CD1c-positive myeloid dendritic cell (primary cell): ENCODE results near the gene RALGAPA2.

Experiments used
- DNase-seq: peaks from one replicate; pipeline ENCODE4 v3.0.0-alpha.2; 2016; ENCODE audit errors: extremely low spot score

Gene RALGAPA2

DNA sequence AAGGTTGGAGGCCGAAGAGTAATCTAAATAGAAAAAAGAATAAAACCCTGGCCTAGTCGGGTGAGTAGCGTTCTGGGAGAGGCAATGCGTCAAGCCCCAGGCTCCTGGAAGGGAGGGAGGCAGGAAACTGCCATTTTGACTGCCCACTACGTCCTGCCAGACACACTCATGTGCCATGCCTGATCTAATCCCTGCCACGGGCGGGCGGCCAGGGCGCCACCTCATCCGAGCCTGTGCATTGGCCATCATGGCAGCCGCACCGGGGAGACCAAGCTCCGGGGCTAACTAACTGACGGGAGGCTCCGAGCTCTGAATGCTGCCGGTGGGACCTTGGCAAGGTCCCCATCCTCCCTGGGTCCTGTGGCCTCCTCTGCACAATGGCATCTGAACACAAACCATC is 275.8 kb downstream of the RALGAPA2 start:
- no peak for DNase-seq

DNA sequence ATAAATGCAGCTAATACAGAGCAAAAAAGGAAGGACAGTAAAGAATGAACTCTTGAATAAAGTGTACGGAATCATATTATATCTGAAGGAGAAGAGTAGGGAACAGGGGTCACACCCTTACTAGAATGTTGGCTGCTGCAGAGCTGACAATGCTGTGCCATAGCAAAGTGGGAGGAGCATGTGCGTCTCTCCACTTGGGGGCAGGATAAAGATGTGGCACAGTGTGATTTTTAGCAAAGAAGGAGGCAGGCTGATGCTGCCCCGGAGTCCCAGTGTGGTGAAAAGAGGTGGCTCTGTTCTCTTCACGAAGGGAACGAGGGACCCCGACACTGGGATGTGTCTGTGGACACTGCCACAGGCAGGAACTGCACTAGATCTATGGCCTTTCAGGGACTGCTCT is 277.0 kb downstream of the RALGAPA2 start:
- no peak for DNase-seq

DNA sequence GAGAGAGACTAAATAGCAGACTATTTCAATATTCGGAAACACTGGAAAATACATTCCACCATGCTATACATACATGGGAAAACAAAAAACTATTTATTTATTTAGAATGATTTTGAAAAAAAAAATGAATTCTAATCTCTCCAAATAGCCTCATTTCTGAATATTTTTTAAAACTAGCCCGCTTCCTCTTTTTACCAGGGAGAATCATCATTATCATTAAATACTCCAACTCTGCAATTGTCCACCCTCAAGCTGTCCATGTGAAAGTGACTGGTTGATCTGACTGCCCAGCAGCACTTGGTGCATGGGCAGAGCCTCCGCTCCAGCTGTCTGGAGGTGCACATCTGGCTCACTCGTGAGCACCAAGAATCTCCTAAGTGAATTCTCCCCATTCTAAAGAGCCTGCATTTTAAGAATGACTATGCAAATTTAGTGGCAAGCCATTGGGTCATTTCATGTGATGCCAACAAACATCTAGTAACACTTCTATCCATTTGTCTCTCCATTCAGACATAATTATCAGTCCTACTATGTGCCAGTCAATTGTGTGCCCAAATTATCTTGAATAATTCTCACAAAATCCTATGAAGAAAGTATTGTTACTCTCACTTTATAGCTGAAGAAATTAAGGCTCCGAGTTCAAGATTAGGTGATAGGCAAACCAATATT is 279.7 kb downstream of the RALGAPA2 start:
- DNase-seq = no peak

DNA sequence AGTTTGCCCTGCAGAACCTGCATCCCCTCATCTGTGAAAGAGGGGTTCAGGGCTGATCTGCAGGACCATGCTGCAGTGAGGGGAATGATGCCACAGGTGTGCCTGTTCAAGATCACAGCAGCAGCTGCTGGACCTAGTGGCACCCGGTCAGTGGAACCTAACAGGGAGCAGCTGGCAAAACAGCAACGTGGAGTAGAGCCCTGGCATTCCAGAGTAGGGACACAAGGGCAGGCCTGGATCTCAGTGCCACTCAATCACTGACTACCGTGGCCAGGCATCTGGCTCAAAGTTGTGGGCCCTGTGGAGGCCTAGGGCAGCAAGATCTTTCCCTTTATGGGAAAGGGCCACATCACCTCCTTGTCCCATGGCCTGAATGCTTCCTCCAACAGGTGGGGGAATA is 282.4 kb downstream of the RALGAPA2 start:
- no peak for DNase-seq

DNA sequence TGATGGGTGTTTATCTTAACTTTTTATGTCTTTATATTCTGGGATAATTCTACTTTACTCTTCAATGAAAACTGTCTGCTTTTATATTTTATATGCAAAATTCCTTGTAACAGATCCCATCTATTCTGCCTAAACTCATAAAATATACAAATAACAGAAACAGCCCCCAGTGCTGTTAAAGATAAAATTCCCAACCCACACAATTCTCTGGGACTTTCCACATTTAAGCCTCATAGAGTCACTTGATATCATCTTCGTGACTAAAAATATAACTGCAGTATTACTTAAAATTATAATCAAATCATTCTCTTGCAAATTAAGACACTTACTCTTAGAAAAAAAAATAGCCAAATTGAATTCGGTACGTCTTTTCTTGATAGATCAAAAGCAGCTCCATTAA is 284.4 kb downstream of the RALGAPA2 start:
- no peak for DNase-seq

DNA sequence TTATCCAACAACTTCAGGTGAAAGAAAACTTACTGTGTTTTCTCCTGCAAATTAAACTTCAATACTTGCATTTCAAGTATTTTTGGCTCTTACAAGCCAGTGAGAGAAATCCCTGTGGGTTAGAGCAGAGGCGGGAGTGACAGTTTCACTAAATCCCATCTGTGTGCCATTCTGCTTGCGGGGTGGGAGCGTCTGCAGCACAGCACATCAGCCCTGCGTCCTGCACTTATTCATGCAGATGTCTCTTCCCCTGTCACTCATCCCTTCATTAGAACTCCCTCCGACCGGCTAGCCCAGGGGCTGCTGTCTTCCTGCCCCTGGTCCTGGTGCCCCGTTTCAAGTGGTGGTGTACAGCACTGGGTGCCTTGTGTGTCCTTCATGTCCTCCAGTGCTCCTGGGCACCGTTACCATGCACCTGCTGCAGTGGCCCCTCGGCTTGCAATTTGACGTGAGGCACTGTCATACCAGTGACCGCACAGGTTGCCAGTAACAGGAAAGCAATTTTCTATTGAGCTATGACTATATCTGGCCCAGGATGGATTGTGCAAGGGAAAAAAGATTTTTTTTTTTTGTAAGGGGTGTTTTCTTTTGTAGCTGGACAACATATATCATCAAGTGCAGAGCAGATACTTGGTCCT is 285.1 kb downstream of the RALGAPA2 start:
- no peak for DNase-seq

DNA sequence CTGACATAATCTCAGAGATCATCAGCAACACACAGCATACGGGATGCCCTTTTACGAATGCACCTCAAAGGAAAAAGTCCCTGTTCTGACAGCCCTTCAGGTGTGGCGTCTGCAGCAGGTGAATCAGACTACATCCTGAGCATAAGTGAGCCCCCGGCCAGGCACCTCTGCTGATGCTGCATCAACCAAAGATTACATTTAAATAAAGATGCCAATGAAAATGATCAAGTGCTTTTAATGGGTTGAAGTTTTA is 285.9 kb downstream of the RALGAPA2 start:
- DNase-seq = no peak

DNA sequence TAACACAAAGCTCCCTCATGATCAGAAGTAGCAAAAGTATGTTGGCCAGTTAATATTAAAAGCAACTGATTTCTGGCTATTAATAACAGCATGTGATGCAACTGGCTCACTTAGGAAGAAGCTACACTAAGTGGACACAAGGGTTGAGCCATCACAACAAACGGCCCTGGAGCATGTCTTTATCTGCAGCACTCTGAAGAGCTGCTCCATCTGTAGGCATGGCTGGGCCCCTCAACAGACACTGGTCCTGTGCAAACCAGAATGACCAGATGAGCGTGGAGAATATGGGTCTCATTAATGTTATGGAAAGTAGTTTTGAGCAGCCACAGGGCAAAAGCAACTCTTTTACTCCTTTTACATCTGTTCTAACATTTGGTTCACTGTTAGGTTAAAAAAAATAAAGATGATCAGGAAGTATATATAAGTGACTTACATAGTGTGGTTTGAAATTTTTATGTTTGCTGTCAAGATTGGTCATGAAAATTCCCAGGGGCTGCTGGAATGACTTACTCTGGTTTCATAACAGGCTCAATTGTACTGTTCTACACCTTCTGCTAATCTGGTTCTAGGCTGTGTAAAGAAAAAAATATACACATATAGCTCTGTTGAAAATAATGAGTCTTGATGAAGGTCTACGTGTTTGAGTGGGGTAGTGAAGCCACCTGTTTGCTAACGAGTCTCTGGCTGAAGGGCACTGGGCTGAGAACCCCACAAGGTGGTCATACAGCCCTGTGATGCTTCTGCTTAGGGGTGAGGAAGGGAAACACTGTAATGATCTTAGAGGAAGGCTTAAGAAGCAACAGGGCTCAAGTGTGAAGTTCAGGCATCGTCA is 286.4 kb downstream of the RALGAPA2 start:
- DNase-seq = no peak

DNA sequence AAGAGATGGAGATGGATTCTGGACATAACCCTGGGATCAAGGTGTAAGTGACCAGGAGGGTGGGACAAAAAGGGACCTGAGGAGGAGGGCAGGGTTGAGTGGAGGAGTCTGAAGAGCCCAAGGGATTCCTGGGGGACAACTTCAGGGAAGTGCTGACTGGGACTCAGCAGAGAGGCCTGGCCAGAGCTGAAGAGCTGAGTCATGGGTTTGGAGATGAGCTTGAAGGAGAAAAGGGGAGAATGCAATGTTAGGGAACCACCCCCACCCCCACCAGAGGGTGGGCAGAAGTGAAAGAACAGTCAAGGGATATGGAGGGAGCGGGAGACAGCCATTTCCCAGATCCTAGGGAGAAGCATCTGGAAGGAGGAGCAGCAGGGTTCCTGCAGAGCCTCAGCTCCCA is 289.3 kb downstream of the RALGAPA2 start:
- no peak for DNase-seq

DNA sequence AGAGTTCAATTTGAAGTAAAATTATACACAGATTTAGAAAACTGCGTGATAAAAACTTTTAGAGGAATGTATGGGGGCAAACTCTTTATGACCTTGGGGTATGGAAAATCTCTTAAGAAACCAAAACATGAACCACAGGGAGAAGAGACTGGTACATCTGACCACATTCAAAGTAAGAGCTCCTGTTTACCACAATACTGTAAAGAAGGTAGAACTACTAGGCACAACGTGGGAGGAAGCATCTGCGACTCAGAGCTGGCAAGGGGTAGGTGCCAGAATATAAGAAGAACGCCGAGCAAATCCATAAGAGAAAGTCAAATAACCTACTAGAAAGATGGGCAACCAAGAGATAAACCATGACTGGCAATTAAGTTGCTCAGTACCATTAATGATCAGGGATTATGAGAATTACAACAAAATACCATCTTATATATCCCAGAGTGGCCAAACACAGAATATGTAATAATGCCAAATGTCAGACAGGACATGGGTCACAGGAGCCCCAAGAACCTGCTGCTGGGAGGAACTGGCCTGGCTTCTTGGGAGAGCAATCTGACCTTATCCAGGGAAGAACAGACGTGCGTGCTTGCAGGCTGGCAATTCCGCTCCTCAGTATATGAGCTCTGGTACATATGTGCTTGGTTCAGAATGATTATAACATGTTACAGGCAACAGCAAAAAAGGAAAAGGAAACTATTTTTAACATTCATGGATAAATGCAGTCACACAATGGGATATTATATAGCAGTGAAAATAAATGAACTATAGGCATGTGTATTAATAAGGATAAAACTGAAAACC is 294.4 kb downstream of the RALGAPA2 start:
- DNase-seq = no peak

DNA sequence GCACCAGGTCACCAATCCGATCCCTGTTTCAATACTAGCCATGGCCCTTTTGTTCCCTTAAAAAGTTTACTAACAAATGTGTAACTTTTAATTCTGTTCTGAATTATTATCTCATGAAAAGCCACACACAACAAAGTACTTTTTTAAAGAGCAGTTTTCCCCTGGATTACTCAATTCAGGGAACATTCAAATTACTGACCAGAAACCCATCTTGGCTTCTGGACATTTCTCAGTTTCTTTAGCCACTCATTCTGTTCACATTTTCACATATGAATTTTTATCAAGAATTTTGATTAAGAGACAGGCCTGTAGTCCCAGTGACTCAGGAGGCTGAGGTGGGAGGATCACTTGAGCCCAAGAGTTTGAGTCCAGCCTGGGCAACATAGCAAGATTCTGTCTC is 297.1 kb downstream of the RALGAPA2 start:
- no peak for DNase-seq

DNA sequence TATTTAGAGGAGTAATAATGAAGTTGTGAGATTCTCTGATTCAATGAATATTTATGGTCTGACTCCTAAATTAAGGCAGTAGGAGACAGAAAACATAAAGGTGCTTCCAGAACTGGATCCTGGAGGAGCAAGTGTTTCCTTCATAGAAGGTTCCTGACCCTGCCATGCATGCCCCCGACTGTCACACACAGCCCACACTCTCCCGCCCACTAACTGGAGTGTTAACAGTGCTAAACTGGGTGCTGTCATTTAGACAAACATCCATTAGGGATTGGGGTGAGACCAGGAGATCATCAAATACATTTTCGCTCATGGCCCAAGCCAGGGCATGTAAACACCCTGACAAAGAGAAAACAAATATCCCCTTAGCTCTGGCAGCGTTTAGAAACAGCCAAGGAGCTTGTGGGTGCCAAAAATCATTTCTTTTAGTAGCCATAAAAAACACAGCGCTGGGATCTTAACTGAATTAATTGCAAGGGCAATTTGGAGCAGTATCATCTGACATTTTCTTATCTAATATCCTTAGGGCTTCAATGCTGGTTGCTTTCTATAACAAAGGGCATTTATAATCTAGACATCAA is 297.7 kb downstream of the RALGAPA2 start:
- no peak for DNase-seq

DNA sequence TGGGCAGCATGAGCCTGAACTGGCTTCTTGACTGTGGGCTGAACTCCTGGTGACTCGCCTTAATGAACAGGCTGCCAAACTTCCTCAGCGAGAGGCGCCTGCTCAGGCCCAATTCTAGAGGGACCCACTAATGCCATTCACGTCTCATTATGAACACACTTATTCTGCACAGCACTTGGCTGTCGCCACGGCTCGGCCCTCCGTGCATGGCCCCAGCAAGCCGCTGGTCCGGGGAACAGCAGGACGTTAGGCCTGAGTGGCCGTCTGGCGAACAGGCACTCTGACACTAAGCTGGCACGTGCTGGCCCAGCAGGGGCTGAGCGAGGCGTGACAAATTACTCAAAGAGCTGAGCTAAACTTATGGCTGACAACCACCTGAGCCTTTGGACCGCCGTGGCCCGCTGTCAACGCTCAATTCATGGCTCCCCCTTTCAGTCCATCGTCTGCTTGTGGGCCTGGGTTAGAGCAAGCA is 298.6 kb downstream of the RALGAPA2 start:
- no peak for DNase-seq

DNA sequence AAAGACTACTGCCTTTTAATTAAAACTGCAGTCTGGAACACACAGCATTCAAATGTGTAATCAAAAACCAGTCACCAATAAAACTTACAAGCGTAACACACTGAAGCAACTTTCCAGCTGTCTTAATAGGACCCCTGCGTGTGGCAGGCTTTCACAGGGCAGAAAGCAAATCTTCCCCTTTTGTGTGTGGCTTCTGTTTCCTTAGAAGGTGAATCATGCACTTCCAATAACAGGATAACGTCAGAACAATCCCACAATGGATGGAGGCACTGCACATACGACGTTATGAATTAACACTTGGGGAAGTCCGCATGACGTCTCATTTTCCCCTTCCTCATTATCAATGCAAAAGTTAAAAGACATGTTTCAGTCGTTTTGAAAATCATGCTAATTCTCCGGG is 299.7 kb downstream of the RALGAPA2 start:
- peak; percentile 67 for DNase-seq

DNA sequence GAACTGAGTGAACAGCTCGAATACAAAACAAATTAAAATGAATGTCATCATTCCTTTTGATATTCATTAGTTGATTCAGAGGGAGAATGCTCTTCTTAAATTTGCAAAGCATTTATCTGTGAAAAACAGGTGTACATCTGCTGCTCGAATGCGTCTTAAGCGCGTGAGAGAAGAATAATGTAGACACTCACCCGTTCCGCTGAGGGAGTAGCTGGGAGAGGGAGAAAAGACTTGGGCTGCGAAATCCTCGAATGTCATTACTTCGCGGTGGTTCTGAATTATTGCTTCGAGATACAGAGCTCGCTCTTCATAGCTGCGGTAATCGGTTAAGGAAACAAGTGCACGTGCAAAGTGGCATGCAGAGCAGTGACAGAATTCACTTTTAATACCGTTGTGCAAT is 300.6 kb downstream of the RALGAPA2 start:
- DNase-seq = no peak

DNA sequence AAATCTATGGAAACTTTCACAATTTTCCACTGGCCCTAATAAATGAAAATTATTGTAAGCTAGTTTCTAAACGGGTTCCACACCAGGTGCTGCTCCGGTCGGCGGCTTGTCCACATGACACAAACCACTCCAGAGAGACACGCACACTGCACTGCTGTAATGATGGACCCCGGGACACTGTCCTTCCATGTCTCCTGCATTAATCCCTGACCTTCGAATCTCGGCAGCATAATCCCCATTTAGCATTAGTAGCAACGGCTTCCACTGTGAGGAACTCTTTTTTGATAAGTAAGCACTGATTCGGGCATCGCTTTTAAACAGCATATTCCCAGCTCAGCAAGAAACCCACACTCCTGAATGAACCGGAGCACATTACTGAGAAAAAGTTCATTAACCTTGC is 301.0 kb downstream of the RALGAPA2 start:
- DNase-seq = no peak

DNA sequence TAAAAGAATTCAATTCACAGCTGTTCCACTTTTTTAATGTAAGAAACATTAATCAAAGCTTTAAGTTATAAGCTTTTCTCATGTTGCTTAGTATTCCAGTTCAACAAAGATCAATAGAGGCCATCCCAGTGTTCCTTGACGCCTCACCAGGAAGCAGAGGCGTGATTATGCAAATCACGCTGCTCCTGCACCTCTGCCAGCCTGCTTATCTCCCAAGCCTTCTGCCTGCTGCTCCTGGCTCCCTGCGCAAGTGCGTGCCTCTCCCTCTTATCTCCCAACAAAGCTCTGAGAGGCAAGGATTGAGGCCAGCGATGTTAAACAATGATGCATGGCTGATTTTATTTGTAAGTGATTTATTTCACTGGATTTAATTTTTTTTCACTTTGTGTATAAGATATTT is 301.8 kb downstream of the RALGAPA2 start:
- DNase-seq = no peak

DNA sequence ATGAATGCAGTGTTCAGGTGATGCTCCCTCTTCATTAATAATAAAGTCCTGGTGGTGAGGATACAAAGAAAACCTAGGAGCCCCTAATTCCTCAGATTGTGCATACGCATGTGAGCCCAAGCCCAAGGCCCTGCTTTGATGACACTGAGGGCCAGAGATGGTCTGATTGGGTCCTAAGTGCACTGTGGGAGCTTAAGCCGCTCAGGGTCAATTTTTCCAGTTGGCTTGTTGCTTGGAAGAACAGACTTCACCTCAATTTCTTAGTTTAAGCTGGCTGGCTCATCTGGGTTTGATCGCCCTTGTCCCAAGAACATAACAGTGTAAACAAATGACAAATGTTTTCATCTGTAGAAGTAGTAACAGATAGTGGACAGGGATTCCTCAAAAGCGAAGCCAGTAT is 303.1 kb downstream of the RALGAPA2 start:
- DNase-seq = no peak

DNA sequence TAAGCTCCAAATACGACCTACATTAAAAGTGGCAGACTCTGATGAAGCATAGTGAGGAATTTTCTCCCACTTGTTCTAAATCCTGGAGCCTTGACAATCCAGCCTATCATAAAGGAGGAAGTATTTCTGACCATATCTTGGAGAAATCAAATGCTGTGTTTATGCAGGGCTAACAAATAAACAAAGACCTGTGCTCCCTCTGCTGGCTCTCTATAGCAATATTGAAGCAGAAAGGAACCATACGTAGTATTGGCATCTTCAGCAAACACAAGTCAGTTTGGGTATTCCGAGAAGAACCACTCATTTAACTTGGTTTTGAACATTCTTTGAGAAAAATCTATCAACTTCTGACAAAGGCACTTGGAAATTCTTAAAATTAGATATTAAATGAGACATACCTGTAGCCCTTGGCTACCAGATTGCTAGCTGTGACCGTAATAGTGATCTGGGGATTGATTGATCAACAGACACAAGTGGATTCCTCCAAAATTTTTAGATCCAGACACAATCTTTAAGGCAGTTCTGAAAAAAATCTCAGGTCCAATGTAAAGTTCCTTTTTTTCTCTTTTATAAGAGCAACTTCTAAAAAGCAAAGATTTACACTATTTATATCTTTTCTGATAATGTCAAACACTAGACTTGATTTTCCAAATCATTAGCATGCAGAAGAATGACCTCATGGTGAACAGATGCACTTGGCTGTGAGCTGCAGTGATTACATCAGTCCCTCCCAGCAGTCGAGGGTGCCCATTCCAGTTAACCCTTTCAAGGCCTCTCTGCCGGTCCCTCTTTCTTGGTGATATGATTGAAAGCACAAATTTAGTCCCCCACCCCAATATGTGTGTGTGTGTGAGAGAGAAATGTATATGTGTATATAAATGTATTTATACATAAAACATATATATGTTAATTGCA is 304.3 kb downstream of the RALGAPA2 start:
- DNase-seq = peak; percentile 22

DNA sequence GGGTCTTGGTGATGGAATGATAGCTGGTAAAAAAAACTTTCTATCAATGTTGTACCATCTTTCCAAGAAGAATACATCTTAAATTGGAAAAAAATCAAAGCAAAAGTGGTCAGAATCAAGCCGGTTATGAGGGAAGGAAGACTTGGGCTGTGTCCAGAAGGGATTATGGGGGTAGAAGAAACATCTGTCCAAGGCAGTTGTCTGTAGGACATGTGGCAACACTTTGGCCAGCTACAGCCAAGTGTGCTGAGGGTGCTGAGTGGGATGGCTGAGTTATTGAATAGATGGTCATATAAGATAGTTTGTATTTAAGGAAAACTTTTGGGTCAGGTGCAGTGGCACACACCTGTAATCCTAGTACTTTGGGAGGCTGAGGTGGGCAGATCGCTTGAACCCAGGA is 306.1 kb downstream of the RALGAPA2 start:
- DNase-seq = no peak

DNA sequence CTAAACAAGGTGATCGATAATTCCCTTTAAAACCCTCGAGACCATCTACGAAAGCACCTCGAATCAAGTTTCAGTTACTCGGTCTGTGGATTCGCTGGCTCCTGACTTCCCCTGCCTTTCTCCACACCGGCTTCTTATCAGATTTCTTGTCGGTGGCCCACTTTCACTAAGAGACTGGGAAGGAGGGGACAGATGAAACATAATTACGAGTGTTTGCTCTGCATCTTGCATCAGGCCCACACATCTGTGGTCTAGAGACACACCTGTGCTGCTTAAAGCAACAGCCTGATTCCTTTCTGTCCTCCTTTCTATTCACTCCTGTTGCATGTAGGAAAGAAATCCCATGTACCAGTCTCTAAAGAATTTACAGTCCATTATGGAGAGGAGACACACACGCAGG is 306.8 kb downstream of the RALGAPA2 start:
- DNase-seq = no peak
